GM21576 (cell line): ENCODE results near the gene PTGDR2.
"Not testable (repeated sequence)": the region's sequence is repeated elsewhere in the genome, so short reads cannot be mapped to it uniquely, and the experiment has no call there.

Experiments
- ATAC-seq: cut with Tn5 transposase; IDR thresholded peaks from one replicate; pipeline ENCODE4 v1.9.1; 2021; ENCODE audit warnings: mild to moderate bottlenecking, moderate library complexity; ENCODE audit not compliant: unreplicated experiment

Gene PTGDR2

GRCh38 chr11:60842668-60843600 is 12.8 kb downstream of the PTGDR2 start:
- ATAC-seq, result no peak

GRCh38 chr11:60841797-60842667 is 13.7 kb downstream of the PTGDR2 start, which contains the start of gene CCDC86:
CCDC86 (plus strand) TSS chr11:60842113; CDS start chr11:60842125, 12 bp downstream.
- ATAC-seq, result peak; percentile 68

- ATAC-seq, result no peak
Observed at GRCh38 chr11:60840470-60841430, 15.0 kb downstream of the PTGDR2 start.

GRCh38 chr11:60838132-60838531 is 17.6 kb downstream of the PTGDR2 start:
- ATAC-seq, result no peak

- ATAC-seq, result no peak
Observed at GRCh38 chr11:60836866-60837515, 18.8 kb downstream of the PTGDR2 start.

- ATAC-seq, result no peak
Observed at GRCh38 chr11:60835534-60835846, 20.3 kb downstream of the PTGDR2 start.

GRCh38 chr11:60834742-60835533 is 20.8 kb downstream of the PTGDR2 start:
- no peak for ATAC-seq

- no peak for ATAC-seq
Observed at GRCh38 chr11:60831501-60832079, 24.2 kb downstream of the PTGDR2 start.

GRCh38 chr11:60831143-60831500 is 24.6 kb downstream of the PTGDR2 start:
- peak; percentile 75 for ATAC-seq

- ATAC-seq, result peak; percentile 7
Observed at GRCh38 chr11:60830478-60831142, 25.1 kb downstream of the PTGDR2 start.

GRCh38 chr11:60825790-60826189 is 30.0 kb downstream of the PTGDR2 start:
- ATAC-seq, result no peak

- ATAC-seq, result no peak
Observed at GRCh38 chr11:60825118-60825517, 30.6 kb downstream of the PTGDR2 start.

GRCh38 chr11:60823745-60824306 is 31.9 kb downstream of the PTGDR2 start:
- not testable (repeated sequence) for ATAC-seq

- no peak for ATAC-seq
Observed at GRCh38 chr11:60821827-60822599, 33.7 kb downstream of the PTGDR2 start.

- ATAC-seq, result no peak
Observed at GRCh38 chr11:60818057-60818456, 37.7 kb downstream of the PTGDR2 start.

GRCh38 chr11:60816590-60817157 is 39.1 kb downstream of the PTGDR2 start:
- ATAC-seq, result no peak

- ATAC-seq, result no peak
Observed at GRCh38 chr11:60814112-60814511, 41.6 kb downstream of the PTGDR2 start.
